ENCODE measurements around the gene TIMM21.

GRCh38 chr18:74141667-74142066 lies 6.7 kb upstream of the TIMM21 start:
- TF ChIP-seq CTCF (IDR thresholded peaks at IDR 0.05; ENCODE audit: insufficient read depth, low read length) (no peak), REST (IDR thresholded peaks at IDR 0.05; ENCODE audit: insufficient replicate concordance, low read depth) (no peak), POLR2AphosphoS5 (IDR thresholded peaks at IDR 0.05; ENCODE audit: low read depth) (no peak), GABPA (IDR thresholded peaks at IDR 0.05; ENCODE audit: low read depth) (no peak), SPI1 (IDR thresholded peaks at IDR 0.05; ENCODE audit: borderline replicate concordance, low read depth) (no peak)

Data from HL-60 (cell line).